ENCODE results near the gene COX19. TPM values are rescaled to one million over a fixed set of nuclear protein-coding genes. Genes with fewer than 3 reads are reported as not detected.

The COX19 gene
- total RNA-seq, 1 experiment from 2014 or later = 14.0 TPM

GRCh38 chr7:988426-988911, 13.1 kb upstream of the COX19 start:
- Histone ChIP-seq H3K4me3 (replicated peaks in 1 of 2; ENCODE audit: low read depth in 1 of 2, low read length in 2 of 2) (peak overlapping the region; percentile 20; a peak in 2 of 4 replicates), H3K79me2 (ENCODE audit: insufficient read depth, low read length) (no peaks in the 10 kb centered on the region), H3K4me2 (ENCODE audit: low read length) (peak overlapping the region; percentile 59), H3K4me1 (ENCODE audit: control insufficient read depth in 1 of 2, insufficient read depth in 2 of 2, low read length in 2 of 2) (peaks cover 2 to 24% of the 10 kb centered on the region in 2 experiments; a peak in 2 of 4 replicates), H2AFZ (ENCODE audit: low read depth, low read length, poor library complexity, severe bottlenecking) (no peak overlapping the region), H3K9me2 (ENCODE audit: insufficient read depth) (no peaks in the 10 kb centered on the region), H4K20me1 (ENCODE audit: insufficient read depth) (no peaks in the 10 kb centered on the region), H3K9ac (ENCODE audit: low read length) (peak overlapping the region; percentile 30), H3K36me3 (ENCODE audit: control insufficient read depth in 1 of 2, insufficient read depth in 2 of 2, low read length in 2 of 2) (no peaks in the 10 kb centered on the region), H3K9me3 (ENCODE audit: control insufficient read depth in 1 of 2, insufficient read depth in 1 of 2, low read depth in 1 of 2, low read length in 2 of 2) (no peaks in the 10 kb centered on the region), H3K27me3 (ENCODE audit: insufficient read depth, low read length) (no peaks in the 10 kb centered on the region), H3K27ac (ENCODE audit: low read depth, low read length) (no peak overlapping the region; the same call in 1 of the 2 replicates)
- ATAC-seq (peak; percentile 30), DNase-seq (ENCODE audit: low read depth, low spot score) (no peak)
- ChIA-PET RAD21 (ENCODE audit: low non-redundant PET in 1 of 2, low total read pairs in 2 of 2, uncharacterized antibody in 2 of 2, unreplicated experiment in 2 of 2) (no interaction called here), POLR2A (no interaction called here), CTCF (interaction anchor here (1.0 kb wide), 1 partner anchor 77 kb away, joined by 4 read pairs; no protein-coding TSS in a partner anchor)
- no TSS peak for BruUV-seq (replicated peaks)
- intact Hi-C loops (cut with micrococcal nuclease) = no loop called here
- TF ChIP-seq YY1 (IDR thresholded peaks at IDR 0.05; ENCODE audit: extremely low read depth, insufficient replicate concordance, low read depth, low read length) = no peak
- peak; percentile 44; the same call in 1 of the 2 replicates for TF ChIP-seq ZFX (IDR thresholded peaks at IDR 0.05)

GRCh38 chr7:987909-988308, 12.6 kb upstream of the COX19 start:
- Histone ChIP-seq H3K79me2 (ENCODE audit: insufficient read depth, low read length) (no peaks in the 10 kb centered on the region), H2AFZ (ENCODE audit: low read depth, low read length, poor library complexity, severe bottlenecking) (no peak overlapping the region), H3K36me3 (ENCODE audit: control insufficient read depth in 1 of 2, insufficient read depth in 2 of 2, low read length in 2 of 2) (no peaks in the 10 kb centered on the region), H3K9me3 (ENCODE audit: control insufficient read depth in 1 of 2, insufficient read depth in 1 of 2, low read depth in 1 of 2, low read length in 2 of 2) (no peaks in the 10 kb centered on the region), H3K27me3 (ENCODE audit: insufficient read depth, low read length) (no peaks in the 10 kb centered on the region), H3K4me2 (ENCODE audit: low read length) (peak overlapping the region; percentile 59), H3K9ac (ENCODE audit: low read length) (peak overlapping the region; percentile 30; the same call in 1 of the 2 replicates), H3K4me1 (ENCODE audit: control insufficient read depth in 1 of 2, insufficient read depth in 2 of 2, low read length in 2 of 2) (peaks cover 2 to 19% of the 10 kb centered on the region in 2 experiments; a peak in 2 of 4 replicates), H3K27ac (ENCODE audit: low read depth, low read length) (no peak overlapping the region; the same call in 1 of the 2 replicates), H3K9me2 (ENCODE audit: insufficient read depth) (no peaks in the 10 kb centered on the region), H3K4me3 (replicated peaks in 1 of 2; ENCODE audit: low read depth in 1 of 2, low read length in 2 of 2) (no peak overlapping the region), H4K20me1 (ENCODE audit: insufficient read depth) (no peaks in the 10 kb centered on the region)
- ChIA-PET CTCF (interaction anchor here (1.0 kb wide), 1 partner anchor 78 kb away, joined by 4 read pairs; no protein-coding TSS in a partner anchor), RAD21 (ENCODE audit: low non-redundant PET in 1 of 2, low total read pairs in 2 of 2, uncharacterized antibody in 2 of 2, unreplicated experiment in 2 of 2) (no interaction called here), POLR2A (no interaction called here)
- intact Hi-C loops (cut with micrococcal nuclease) = no loop called here
- no peak for ATAC-seq
- no peak for DNase-seq (ENCODE audit: low read depth, low spot score)
- BruUV-seq (replicated peaks) = no TSS peak
- TF ChIP-seq ZNF274 (IDR thresholded peaks at IDR 0.05; ENCODE audit: low read depth, low read length) (no peak), ZBTB33 (IDR thresholded peaks at IDR 0.05; ENCODE audit: extremely low read depth, insufficient replicate concordance, low read length) (no peak), CTCF (IDR thresholded peaks at IDR 0.05 in 2 of 3, conservative IDR thresholded peaks at IDR 0.05 in 1 of 3; ENCODE audit: borderline replicate concordance in 1 of 3, insufficient read depth in 1 of 3, low read depth in 2 of 3, low read length in 2 of 3) (no peak), REST (IDR thresholded peaks at IDR 0.05; ENCODE audit: low read depth) (no peak), EZH2phosphoT487 (IDR thresholded peaks at IDR 0.05; ENCODE audit: borderline replicate concordance) (no peak), POLR2A (IDR thresholded peaks at IDR 0.05; ENCODE audit: borderline replicate concordance, extremely low read depth, insufficient read depth, insufficient read length) (no peak), ATF3 (IDR thresholded peaks at IDR 0.05) (no peak), RAD21 (IDR thresholded peaks at IDR 0.05; ENCODE audit: low read depth) (no peak)

All from HCT116 (cell line).